Neural cell (in vitro differentiated cells): Measurements from ENCODE around the gene IQSEC1.

ENCODE experiments used
- CTCF ChIP-seq: fragments of 450-650 bp; IDR thresholded peaks from 2 replicates; pipeline ENCODE4 v1.5.1; 2014; ENCODE audit warnings: antibody characterized with exemption, mild to moderate bottlenecking, moderate library complexity; ENCODE audit not compliant: poor library complexity, severe bottlenecking
- EP300 ChIP-seq: fragments of 450-650 bp; conservative IDR thresholded peaks from 2 replicates; pipeline ENCODE4 v1.6.1; 2014; ENCODE audit warnings: antibody characterized with exemption, mild to moderate bottlenecking, moderate library complexity; ENCODE audit not compliant: poor library complexity, severe bottlenecking
- EZH2 ChIP-seq: fragments of 200-600, 300-800 bp; shearing (Covaris generic), sonication (generic); IDR thresholded peaks from 2 replicates; pipeline ENCODE4 v1.6.1; 2014; ENCODE audit warnings: antibody characterized with exemption, low read length, borderline replicate concordance, mild to moderate bottlenecking; ENCODE audit not compliant: insufficient read depth, poor library complexity, severe bottlenecking
- POLR2AphosphoS5 ChIP-seq: IDR thresholded peaks from 2 replicates; pipeline ENCODE4 v1.6.1; 2012
- RAD21 ChIP-seq: fragments of 450-650 bp; conservative IDR thresholded peaks from 2 replicates; pipeline ENCODE4 v1.6.1; 2014; ENCODE audit warnings: antibody characterized with exemption, mild to moderate bottlenecking, moderate library complexity
- SMC3 ChIP-seq: fragments of 450-650 bp; conservative IDR thresholded peaks from 2 replicates; pipeline ENCODE4 v1.6.1; 2014; ENCODE audit warnings: antibody characterized with exemption, mild to moderate bottlenecking, moderate library complexity; ENCODE audit not compliant: poor library complexity
- TAF1 ChIP-seq: IDR thresholded peaks from 2 replicates; pipeline ENCODE4 v1.6.1; 2012; ENCODE audit warnings: low read depth

GRCh38 chr3:13008155-13008995 is 64.9 kb downstream of the IQSEC1 start:
- TF ChIP-seq CTCF (no peak), EP300 (no peak), EZH2 (no peak), TAF1 (no peak), RAD21 (no peak), POLR2AphosphoS5 (no peak), SMC3 (no peak)
